ENCODE data around the gene LLGL2.
"Not testable (repeated sequence)": the region's sequence is repeated elsewhere in the genome, so short reads cannot be mapped to it uniquely, and the experiment has no call there.

Gene LLGL2

GRCh38 chr17:75507733-75508719, 17.5 kb upstream of the LLGL2 start:
- no peak for DNase-seq

GRCh38 chr17:75508931-75509361, 16.6 kb upstream of the LLGL2 start:
- DNase-seq, result no peak

GRCh38 chr17:75509528-75510258, 15.8 kb upstream of the LLGL2 start:
- no peak for DNase-seq

GRCh38 chr17:75511270-75511609, 14.3 kb upstream of the LLGL2 start:
- no peak for DNase-seq

GRCh38 chr17:75511610-75512575, 13.6 kb upstream of the LLGL2 start:
- DNase-seq, result no peak

- DNase-seq, result no peak
Observed at GRCh38 chr17:75512926-75513640, 12.4 kb upstream of the LLGL2 start.

- no peak for DNase-seq
Observed at GRCh38 chr17:75513641-75514000, 11.9 kb upstream of the LLGL2 start.

- DNase-seq, result no peak
Observed at GRCh38 chr17:75514299-75514918, 11.1 kb upstream of the LLGL2 start.

- DNase-seq, result no peak
Observed at GRCh38 chr17:75514919-75515495, 10.5 kb upstream of the LLGL2 start.

- peak; percentile 85 for DNase-seq
Observed at GRCh38 chr17:75515496-75516254, 9.8 kb upstream of the LLGL2 start, which contains the start of gene CASKIN2. Gene CASKIN2, minus strand, starts transcription at chr17:75515537. Its CDS starts 1,733 bp downstream, at chr17:75513804.

- peak; percentile 95 for DNase-seq
Observed at GRCh38 chr17:75516255-75516618, 9.3 kb upstream of the LLGL2 start, which contains the start of gene TSEN54. Gene TSEN54, plus strand, starts transcription at chr17:75516528. Its CDS starts 33 bp downstream, at chr17:75516561.

GRCh38 chr17:75516619-75517296, 8.7 kb upstream of the LLGL2 start:
- DNase-seq, result peak; percentile 26

- DNase-seq, result peak; percentile 49
Observed at GRCh38 chr17:75517297-75517865, 8.1 kb upstream of the LLGL2 start.

GRCh38 chr17:75518201-75518600, 7.3 kb upstream of the LLGL2 start:
- DNase-seq, result no peak

- no peak for DNase-seq
Observed at GRCh38 chr17:75518983-75519537, 6.4 kb upstream of the LLGL2 start.

- DNase-seq, result not testable (repeated sequence)
Observed at GRCh38 chr17:75520413-75520812, 5.1 kb upstream of the LLGL2 start.

- no peak for DNase-seq
Observed at GRCh38 chr17:75521290-75521689, 4.2 kb upstream of the LLGL2 start.

- DNase-seq, result no peak
Observed at GRCh38 chr17:75521951-75522727, 3.4 kb upstream of the LLGL2 start.

Measured in stimulated activated CD4-positive, alpha-beta T cell treated with anti-CD3 and anti-CD28 coated beads, Interleukin-1b, Interleukin-23, amount 100 ng/mL, for 48 hours (primary cell).